ENCODE measurements around the gene ITLN2.
"Not testable (repeated sequence)": the region's sequence is repeated elsewhere in the genome, so short reads cannot be mapped to it uniquely, and the experiment has no call there.

The ITLN2 gene

DNA sequence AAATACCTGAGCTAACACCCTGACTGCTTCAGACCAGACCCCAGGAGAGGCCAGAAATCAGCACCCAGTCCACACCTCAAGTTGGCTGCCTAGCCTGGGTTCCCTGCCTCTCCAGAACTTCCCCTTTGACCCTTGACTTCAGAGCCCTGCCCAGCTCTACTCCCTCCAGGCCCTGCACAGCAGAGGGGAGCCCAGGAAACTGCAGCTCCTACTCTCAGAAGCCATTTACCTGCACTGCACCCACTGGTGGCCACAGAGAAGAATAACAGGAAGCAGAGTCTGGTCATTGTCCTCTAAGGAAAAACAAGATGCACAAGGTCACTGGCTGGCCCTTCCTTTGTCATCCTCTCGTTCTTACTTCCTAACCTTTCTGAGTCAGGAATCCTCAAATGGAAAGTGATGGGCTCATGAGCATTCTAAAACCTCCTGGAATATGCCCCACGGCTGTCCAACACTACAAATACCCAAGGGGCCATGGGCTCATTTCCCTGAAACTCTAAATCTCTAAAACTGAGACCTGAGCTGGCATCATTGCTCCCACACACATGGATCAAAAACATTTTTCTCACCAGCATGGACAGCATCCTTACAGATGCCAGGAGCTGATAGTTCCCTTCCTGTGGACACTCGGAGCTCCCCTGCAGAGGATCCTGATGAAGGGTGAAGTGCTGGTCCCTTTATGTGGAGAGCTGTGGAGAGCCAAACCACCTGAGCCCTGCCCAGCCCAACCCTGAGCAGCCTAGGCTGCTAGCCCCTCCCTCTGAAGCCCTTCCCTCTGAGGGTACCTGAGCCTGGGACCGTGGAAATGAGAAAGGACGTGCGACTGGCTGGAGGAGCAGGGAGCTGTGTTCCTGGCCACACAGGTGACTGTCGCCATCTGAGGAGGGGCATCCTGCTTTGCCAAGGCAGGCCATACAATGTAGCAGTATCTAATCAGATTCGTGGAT, at the start of gene ITLN2:
ITLN2 (minus strand) TSS at position 652 of the 947 bp plus-strand sequence; CDS start at position 584, 68 bp downstream.
- DNase-seq (ENCODE audit: low read depth in 2 of 3, low spot score in 2 of 3) = peak in 1 of 3 experiments; percentile 23

- no peak for DNase-seq (ENCODE audit: low read depth in 2 of 3, low spot score in 2 of 3)
These were observed 46.9 kb upstream of the ITLN2 start for GRCh38 chr1:161001525-161001924.

- DNase-seq (ENCODE audit: low read depth in 2 of 3, low spot score in 2 of 3) = no peak
These were observed 46.3 kb upstream of the ITLN2 start for GRCh38 chr1:161000736-161001480.

GRCh38 chr1:160999376-160999775, 44.8 kb upstream of the ITLN2 start:
- DNase-seq (ENCODE audit: low read depth in 2 of 3, low spot score in 2 of 3) = no peak

DNA sequence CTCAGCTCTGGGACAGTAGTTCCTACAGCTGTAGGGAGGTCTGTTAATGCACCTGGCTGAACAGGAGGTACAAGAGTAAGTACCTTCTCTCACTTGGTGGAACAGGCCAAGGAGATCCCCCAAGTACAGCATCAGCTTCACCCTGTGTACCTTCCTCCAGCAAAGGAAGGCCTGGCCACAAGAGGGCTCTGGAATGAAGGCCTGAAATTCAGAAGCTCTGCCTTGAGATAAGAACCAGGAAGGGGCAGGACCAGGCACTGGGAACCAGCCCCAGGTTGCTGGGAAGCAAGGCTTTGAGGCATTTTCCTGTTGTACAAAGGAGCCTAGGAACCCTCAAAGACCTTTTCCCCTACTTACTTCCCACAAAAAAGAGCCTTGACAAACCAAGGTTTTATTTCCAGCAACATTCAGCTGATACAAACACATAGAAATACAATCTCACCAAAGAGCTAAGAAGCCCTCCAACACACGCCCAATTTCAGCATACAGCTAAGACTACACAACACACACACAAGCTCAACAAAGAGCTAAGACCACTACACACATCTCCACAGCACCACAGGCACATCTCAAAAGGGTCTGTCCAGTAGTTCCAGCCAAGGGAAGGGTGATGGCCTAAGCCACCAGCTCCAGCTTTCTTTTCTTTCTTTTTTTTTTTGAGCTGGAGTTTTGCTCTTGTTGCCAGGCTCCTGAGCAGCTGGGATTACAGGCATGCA, 42.9 kb upstream of the ITLN2 start:
- no peak for DNase-seq (ENCODE audit: low read depth in 2 of 3, low spot score in 2 of 3)

DNA sequence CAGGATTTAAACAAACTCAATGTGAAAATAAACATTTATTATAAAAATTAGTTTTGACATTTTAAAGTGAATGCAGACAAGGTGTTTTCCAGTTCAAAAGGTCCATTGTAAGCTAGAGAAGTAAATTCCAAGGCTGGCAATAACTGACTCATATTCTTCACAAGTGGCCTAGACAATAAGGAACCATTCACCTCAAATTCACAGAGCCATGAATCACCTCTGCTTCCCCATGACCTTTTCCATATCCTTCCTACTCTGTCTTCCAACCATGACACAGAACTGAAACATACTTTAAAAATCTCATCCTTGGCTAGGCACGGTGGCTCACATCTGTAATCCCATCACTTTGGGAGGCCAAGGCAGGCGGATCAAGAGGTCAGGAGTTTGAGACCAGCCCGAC, 41.6 kb upstream of the ITLN2 start:
- no peak for DNase-seq (ENCODE audit: low read depth in 2 of 3, low spot score in 2 of 3)

DNA sequence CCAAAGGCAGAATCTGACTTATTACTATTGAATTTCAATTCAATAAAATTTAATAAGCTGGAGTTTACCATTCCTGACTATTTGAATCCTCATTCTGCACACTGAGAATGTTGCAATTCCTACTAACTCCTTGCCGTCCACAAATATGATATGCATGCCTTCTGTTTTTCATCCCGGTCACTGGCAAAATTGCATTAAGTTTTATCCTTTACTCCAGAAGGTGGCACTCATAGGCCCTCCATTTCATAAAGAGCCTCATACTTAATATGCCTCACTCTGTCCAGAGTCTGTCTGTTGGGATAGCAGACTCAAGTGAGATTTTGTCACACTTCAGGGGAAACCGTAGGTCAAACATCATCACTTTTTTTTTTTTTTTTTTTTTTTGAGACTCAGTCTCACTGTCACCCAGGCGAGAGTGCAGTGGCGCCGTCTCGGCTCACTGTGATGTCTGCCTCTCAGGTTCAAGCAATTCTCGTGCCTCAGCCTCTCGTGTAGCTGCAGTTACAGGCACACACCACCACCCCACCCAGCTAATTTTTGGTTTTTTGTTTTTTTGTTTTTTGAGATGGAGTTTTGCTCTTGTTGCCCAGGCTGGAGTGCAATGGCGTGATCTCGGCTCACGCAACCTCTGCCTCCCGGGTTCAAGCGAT, 39.1 kb upstream of the ITLN2 start:
- DNase-seq (ENCODE audit: low read depth in 2 of 3, low spot score in 2 of 3) = no peak

- DNase-seq (ENCODE audit: low read depth in 2 of 3, low spot score in 2 of 3) = not testable (repeated sequence)
These were observed 37.4 kb upstream of the ITLN2 start for GRCh38 chr1:160992036-160992435.

- DNase-seq (ENCODE audit: low read depth in 2 of 3, low spot score in 2 of 3) = no peak
These were observed 32.9 kb upstream of the ITLN2 start for GRCh38 chr1:160987359-160988050.

GRCh38 chr1:160985723-160986122, 31.1 kb upstream of the ITLN2 start:
- DNase-seq (ENCODE audit: low read depth in 2 of 3, low spot score in 2 of 3) = no peak

GRCh38 chr1:160981584-160982411, 27.2 kb upstream of the ITLN2 start:
- DNase-seq (ENCODE audit: low read depth in 2 of 3, low spot score in 2 of 3) = no peak

DNA sequence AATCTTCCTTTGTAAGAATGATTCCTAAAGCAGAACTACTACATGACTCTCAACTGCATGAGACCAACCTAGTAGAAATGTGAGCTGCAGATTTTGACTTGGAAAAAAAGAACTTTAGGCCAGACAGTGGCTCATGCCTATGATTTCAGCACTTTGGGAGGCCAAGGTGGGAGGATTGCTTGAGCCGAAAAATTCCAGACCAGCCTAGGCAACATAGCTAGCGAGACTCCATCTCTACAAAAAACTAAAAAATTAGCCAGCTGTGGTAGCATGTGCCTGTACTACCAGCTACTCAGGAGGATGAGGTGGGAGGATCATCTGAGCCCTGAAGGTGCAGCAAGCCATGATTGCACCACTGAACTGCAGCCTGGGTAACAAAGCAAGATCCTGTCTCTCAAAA, 24.7 kb upstream of the ITLN2 start:
- no peak for DNase-seq (ENCODE audit: low read depth in 2 of 3, low spot score in 2 of 3)

GRCh38 chr1:160978510-160978927, 23.9 kb upstream of the ITLN2 start:
- no peak for DNase-seq (ENCODE audit: low read depth in 2 of 3, low spot score in 2 of 3)

GRCh38 chr1:160975026-160975425, 20.4 kb upstream of the ITLN2 start:
- no peak for DNase-seq (ENCODE audit: low read depth in 2 of 3, low spot score in 2 of 3)

DNA sequence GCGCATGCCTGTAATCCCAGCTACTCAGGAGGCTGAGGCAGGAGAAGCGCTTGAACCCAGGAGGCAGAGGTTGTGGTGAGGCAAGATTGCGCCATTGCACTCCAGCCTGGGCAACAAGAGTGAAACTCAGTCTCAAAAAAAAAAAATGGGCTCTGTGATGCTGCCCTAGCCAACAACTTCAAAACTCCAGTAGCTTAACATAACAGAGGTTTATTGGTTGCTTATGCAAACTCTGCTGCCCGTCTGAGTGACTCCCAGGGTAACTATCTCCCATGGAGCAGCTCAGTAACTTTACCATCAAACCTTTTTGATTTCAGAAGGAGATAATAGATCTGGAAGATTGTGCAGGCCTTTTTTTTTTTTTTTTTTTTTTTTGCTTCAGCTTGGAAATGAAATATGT, 18.9 kb upstream of the ITLN2 start:
- DNase-seq (ENCODE audit: low read depth in 2 of 3, low spot score in 2 of 3) = no peak

- DNase-seq (ENCODE audit: low read depth in 2 of 3, low spot score in 2 of 3) = no peak
These were observed 18.3 kb upstream of the ITLN2 start for GRCh38 chr1:160972939-160973338.

DNA sequence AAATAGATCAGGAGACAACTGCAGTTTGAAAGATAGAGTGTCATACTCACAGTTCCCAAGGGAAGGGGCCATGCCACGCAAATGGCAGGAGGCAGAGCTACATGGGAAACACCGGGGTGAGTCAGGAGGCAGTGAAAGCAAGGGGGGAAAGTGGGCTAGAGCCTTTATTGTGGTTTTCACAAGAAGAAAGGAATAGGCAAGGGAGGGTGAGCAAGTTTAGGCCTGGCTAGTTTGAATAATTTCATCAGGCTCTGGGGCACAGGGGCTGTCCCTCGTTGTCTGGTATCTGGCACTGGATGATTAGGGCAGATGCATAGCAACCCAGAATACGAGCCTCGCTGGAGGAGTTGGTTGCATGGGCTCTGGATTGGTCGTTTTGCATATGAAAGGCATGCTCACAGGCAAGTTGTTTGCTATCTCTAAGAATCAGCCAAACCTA, 17.0 kb upstream of the ITLN2 start:
- DNase-seq (ENCODE audit: low read depth in 2 of 3, low spot score in 2 of 3) = no peak

GRCh38 chr1:160963521-160963920, 8.9 kb upstream of the ITLN2 start:
- DNase-seq (ENCODE audit: low read depth in 2 of 3, low spot score in 2 of 3) = no peak

GRCh38 chr1:160961419-160961818, 6.8 kb upstream of the ITLN2 start:
- DNase-seq (ENCODE audit: low read depth in 2 of 3, low spot score in 2 of 3) = no peak
